Hematopoietic multipotent progenitor cell treated with erythropoietin and hydrocortisone succinate and interleukin-3 and kit ligand, for 6 days (in vitro differentiated cells): ENCODE results near the gene SFRP5.
A peak's percentile ranks its signal among the peaks of the same experiment; 100 is the strongest.

Experiments
- DNase-seq: peaks from one replicate; pipeline ENCODE4 v3.0.0-alpha.2; 2015

Gene SFRP5

GRCh38 chr10:97785231-97785630 lies 13.4 kb upstream of the SFRP5 start:
- no peak for DNase-seq

- DNase-seq: no peak
These were observed 12.5 kb upstream of the SFRP5 start for GRCh38 chr10:97784200-97784810.

DNA sequence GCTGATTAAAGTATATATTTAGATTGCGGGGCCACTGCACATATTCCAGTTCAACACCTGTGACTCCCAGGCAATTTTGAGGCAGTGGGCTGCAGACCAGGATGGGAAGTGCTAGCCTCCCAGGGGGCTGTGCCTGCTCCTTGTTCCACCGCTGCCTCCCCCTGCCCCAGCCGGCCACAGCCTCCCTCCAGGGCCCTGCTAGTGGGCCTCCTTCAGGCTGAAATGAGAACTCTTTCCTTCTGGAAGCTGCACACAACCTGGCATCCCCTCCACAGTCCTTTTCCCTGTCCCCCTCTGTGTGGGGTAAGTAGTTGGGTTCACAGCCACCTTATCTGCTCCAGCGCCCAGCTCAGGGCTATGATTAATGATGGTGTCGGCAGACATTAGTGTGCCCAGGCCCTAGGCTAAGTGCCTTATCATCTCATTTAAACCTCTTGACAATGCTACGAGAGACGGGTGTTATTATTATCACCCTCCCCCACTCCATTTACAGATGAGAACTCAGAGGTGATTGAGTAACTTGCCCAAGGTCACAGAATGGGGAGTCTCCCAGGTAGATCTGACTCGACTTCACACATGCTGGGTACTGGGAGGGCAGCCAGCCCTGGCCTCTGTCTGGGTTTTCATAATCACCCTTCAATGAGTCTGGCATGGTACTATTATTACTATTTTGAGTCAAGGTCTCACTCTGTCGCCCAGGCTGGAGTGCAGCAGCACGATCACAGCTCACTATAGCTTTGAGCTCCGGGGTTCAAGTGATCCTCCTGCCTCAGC lies 10.8 kb upstream of the SFRP5 start:
- peak; percentile 69 for DNase-seq

DNA sequence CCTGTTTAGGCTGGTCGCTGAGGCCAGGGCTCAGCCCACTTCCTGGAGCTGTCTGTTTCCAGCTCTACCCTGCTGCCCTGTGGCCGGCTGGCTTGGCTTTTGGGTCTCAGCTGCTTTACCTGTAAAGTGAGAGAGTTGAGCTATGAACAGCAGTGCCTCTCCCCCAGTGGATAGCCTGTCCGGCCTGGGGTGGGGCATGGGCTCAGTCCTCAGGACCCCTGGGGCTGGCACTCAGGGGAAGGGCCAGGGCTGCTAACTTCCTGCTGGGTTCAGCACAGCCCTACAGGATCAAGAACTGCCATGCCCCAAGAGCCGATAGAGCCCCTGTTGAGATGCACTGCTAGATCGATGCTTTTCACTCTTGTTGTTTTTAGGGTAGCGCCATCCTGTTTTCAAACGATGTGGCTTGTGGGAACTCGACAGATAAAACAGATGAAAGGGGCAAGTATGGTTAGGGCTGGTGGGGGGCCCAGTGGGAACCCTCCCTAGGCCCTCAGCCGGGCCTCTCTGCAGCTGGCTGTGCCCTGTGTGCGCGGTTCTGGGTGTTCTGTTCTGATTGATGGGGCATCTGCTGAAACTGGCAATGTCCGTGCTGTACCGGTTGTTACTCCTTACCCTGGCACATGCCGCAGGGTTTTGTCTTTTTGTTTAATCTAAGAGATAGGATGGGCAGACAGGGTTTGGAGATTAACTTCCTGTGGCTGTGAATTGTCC lies 10.0 kb upstream of the SFRP5 start:
- no peak for DNase-seq

GRCh38 chr10:97780841-97781617 lies 9.2 kb upstream of the SFRP5 start:
- no peak for DNase-seq

DNA sequence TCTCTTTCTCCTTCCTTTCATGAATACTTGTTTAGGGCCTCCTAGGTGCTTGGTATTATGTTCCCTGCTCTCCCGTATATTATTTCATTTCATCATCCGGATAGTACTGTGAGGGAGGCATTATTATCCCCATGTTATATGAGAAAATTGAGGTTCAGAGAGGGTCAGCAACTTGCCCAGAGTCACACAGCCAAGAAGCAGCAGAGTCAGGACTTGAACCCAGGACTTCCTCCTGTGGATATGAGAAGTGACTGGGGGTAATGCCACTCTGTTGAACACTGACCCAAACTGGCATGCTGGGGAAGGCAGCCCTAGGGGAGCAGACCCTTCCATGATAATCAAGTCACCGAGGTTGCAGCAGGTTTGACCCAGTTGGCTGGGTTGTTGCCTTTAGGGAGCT lies 8.2 kb upstream of the SFRP5 start:
- DNase-seq: no peak

DNA sequence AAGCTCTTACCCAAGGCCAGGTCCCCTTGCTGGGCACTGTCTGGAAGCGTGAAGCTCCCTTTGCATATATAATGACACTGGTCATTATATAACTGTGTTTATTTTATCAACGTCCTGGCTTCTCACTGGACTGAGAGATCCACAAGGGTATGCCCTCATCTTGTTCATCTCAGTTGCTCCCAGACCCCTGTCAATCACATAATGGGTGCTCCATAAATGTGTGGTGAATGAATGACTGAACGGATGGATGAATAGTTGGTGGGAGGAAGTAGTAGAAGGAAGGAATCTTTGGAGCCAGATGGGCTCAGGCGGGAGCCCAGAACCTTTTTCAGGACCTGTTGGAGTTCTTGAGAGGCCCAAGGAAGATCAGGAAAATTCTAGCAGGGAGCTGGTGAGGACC lies 7.7 kb upstream of the SFRP5 start:
- DNase-seq: no peak

- DNase-seq: no peak
These were observed 6.9 kb upstream of the SFRP5 start for GRCh38 chr10:97778452-97779302.

DNA sequence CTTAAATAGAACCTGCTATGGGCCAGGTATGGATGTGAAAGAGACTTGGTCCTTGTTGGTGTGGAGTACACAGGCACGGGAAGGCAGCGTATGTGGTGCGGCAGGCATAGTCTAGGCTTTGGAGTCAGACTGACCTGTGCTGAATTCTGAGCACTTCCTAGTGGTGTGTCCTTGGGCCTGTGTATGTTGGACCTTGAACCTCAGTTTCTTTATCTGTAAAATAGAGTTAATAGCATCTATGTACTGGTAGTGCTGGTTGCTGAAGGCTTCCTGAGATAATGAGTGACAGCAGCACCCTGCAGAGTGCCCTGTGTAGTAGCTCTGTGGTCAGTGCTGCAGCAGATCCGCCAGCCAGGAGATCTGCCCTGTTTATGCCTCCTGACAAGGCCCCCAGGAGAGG lies 5.3 kb upstream of the SFRP5 start:
- DNase-seq: no peak

GRCh38 chr10:97774811-97775294 lies 3.1 kb upstream of the SFRP5 start:
- no peak for DNase-seq

GRCh38 chr10:97773096-97773495 lies 1.3 kb upstream of the SFRP5 start:
- DNase-seq: no peak

GRCh38 chr10:97771055-97771891 lies 526 bp downstream of the SFRP5 start:
- DNase-seq: peak; percentile 54

DNA sequence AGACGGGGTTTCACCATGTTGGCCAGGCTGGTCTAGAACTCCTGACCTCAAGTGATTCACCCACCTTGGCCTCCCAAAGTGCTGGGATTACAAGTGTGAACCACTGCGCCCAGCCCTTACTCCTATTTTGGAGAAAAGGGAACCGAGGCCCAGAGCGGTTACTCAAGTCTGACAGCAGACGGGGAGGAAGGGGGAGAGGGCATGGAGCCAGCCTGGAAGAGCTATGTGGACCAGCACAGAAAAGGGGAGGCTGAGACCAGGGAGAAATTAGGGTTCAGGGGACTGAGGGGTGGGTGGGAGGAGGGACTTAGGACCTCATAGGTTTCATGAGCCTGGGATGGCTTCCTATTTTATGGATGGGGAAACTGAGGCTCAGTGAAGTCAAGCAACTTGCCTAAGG lies 1.5 kb downstream of the SFRP5 start:
- no peak for DNase-seq

- no peak for DNase-seq
These were observed 3.2 kb downstream of the SFRP5 start for GRCh38 chr10:97768322-97769315.

DNA sequence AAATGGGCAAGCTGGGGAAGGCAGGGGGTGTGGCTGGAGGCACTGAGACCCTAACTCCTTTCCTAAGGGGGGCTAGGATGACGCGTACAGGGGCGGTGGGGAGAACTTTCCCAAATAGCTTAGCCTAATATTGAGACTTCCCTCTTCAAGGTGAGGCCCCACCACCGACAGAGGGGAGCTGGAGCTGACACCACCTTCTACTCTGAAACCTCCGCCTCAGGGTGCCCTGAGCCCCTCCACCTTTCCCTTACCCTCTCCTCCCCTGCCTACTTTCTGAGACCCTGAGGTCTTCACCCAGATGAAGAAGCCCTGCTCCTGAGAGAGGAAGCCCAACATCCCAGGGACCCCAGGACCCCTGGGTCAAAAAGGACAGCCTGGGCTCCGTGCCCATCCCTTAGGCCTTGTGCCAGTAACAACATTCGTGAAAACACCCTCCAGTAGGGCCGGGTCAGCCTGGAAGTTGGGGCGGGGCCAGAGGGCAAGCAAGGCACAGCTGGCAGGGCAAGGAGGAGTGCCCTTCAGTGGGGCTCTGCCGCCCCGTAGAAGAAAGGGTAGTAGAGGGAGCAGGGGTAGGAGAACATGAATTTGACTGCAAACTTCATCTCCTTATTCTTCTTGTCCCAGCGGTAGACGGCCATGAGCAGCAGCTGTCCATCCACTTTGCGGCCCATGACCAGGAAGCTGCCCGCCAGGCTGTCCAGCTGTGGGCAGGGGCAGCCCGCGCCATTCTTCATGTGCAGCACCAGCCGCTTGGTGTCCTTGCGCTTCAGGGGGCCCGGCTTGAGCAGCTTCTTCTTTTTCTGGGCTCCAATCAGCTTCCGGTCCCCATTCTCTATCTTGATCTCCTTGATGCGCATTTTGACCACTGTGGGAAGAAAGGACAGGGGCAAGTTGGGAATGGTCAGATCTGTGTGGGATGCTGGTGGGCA lies 4.5 kb downstream of the SFRP5 start:
- DNase-seq: no peak

DNA sequence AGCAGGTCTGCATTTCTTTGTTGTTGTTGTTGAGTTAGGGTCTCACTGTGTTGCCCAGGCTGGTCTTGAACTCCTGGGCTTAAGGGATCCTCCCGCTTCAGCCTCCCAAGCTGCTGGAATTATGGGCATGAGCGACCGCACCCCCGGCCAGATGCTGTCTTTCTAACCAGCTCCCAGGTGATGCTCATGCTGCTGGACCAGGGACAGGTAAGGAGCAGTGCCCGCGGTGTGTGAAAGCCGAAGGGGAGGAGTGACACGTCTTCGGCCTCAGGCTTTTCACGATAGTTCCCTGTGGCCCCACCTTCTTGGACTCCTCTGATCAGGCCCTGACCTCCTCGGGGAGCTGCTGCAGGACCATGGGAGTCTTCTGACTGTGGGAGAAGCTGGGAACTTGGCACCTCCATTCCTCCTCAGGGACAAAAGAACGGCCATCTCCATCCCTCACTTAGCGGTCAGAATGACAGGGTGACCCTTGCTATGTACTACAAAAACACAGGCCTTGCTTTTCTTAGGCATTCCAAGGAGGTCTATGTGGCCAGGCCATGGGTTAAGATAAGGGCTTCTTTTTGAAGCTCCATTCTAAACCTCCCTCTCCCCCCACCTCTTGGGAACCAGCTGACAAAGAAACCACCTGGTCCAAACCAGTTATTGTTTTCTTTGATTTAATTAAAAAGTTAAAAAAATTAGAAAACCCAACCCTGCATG lies 5.5 kb downstream of the SFRP5 start:
- no peak for DNase-seq

- DNase-seq: no peak
These were observed 6.6 kb downstream of the SFRP5 start for GRCh38 chr10:97765201-97765600.

GRCh38 chr10:97764519-97764931 lies 7.3 kb downstream of the SFRP5 start:
- DNase-seq: no peak
